Neural progenitor cell (in vitro differentiated cells): ENCODE data around the gene UTS2B.

Experiments used
- EZH2 ChIP-seq: fragments of 200-600 bp; sonication (generic); IDR thresholded peaks from 2 replicates; pipeline ENCODE4 v1.6.1; 2017; ENCODE audit warnings: antibody characterized with exemption, mild to moderate bottlenecking, moderate library complexity
- EZH2phosphoT487 ChIP-seq: fragments of 200-600 bp; sonication (generic); IDR thresholded peaks from 2 replicates; pipeline ENCODE4 v1.6.1; 2017; ENCODE audit warnings: antibody characterized with exemption
- TF ChIP-seq, protein P1 (sequence below): fragments of 200-600 bp; sonication (generic); IDR thresholded peaks from 2 replicates; pipeline ENCODE4 v1.5.1; 2017; ENCODE audit warnings: antibody characterized with exemption, mild to moderate bottlenecking

GRCh38 chr3:191333298-191333880 is 3.1 kb upstream of the UTS2B start:
- TF ChIP-seq, protein P1, sequence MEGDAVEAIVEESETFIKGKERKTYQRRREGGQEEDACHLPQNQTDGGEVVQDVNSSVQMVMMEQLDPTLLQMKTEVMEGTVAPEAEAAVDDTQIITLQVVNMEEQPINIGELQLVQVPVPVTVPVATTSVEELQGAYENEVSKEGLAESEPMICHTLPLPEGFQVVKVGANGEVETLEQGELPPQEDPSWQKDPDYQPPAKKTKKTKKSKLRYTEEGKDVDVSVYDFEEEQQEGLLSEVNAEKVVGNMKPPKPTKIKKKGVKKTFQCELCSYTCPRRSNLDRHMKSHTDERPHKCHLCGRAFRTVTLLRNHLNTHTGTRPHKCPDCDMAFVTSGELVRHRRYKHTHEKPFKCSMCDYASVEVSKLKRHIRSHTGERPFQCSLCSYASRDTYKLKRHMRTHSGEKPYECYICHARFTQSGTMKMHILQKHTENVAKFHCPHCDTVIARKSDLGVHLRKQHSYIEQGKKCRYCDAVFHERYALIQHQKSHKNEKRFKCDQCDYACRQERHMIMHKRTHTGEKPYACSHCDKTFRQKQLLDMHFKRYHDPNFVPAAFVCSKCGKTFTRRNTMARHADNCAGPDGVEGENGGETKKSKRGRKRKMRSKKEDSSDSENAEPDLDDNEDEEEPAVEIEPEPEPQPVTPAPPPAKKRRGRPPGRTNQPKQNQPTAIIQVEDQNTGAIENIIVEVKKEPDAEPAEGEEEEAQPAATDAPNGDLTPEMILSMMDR: no peak
- TF ChIP-seq EZH2: no peak
- TF ChIP-seq EZH2phosphoT487: no peak
